ENCODE results near the gene GGA2.

GGA2 gene

GRCh38 chr16:23434380-23434779 is 75.9 kb downstream of the GGA2 start:
- TF ChIP-seq CTCF (conservative IDR thresholded peaks at IDR 0.05; ENCODE audit: low read depth, low read length), result peak; percentile 80
- DNase-seq (ENCODE audit: low read depth), result peak; percentile 85
- no peak overlapping the region for H3K4me3 ChIP-seq (ENCODE audit: low read depth, low read length)

- TF ChIP-seq CTCF (conservative IDR thresholded peaks at IDR 0.05; ENCODE audit: low read depth, low read length), result no peak
- no peak overlapping the region for H3K4me3 ChIP-seq (ENCODE audit: low read depth, low read length)
- DNase-seq (ENCODE audit: low read depth), result no peak
Measured at GRCh38 chr16:23433261-23433920, 76.9 kb downstream of the GGA2 start.

- no peak overlapping the region for H3K4me3 ChIP-seq (ENCODE audit: low read depth, low read length)
- peak; percentile 15 for DNase-seq (ENCODE audit: low read depth)
- TF ChIP-seq CTCF (conservative IDR thresholded peaks at IDR 0.05; ENCODE audit: low read depth, low read length), result peak; percentile 50
Measured at GRCh38 chr16:23432176-23433128, 77.8 kb downstream of the GGA2 start.

GRCh38 chr16:23428351-23428750 is 81.9 kb downstream of the GGA2 start:
- DNase-seq (ENCODE audit: low read depth), result no peak
- no peak for TF ChIP-seq CTCF (conservative IDR thresholded peaks at IDR 0.05; ENCODE audit: low read depth, low read length)
- H3K4me3 ChIP-seq (ENCODE audit: low read depth, low read length), result no peak overlapping the region

GRCh38 chr16:23424292-23424958 is 85.9 kb downstream of the GGA2 start:
- DNase-seq (ENCODE audit: low read depth), result no peak
- TF ChIP-seq CTCF (conservative IDR thresholded peaks at IDR 0.05; ENCODE audit: low read depth, low read length), result no peak
- no peak overlapping the region for H3K4me3 ChIP-seq (ENCODE audit: low read depth, low read length)

- TF ChIP-seq CTCF (conservative IDR thresholded peaks at IDR 0.05; ENCODE audit: low read depth, low read length), result no peak
- peak; percentile 86 for DNase-seq (ENCODE audit: low read depth)
- no peak overlapping the region for H3K4me3 ChIP-seq (ENCODE audit: low read depth, low read length)
Measured at GRCh38 chr16:23423496-23424049, 86.7 kb downstream of the GGA2 start.
